Measurements from ENCODE around the gene ADAM8. TPM values are rescaled to one million over a fixed set of nuclear protein-coding genes. Genes with fewer than 3 reads are reported as not detected.
A peak's percentile ranks its signal among the peaks of the same experiment; 100 is the strongest.

The ADAM8 gene
- total and polyA plus RNA-seq, 2 donors (not counting 1 experiment from before 2014, with no cell fraction given), result 116 to 196 TPM

GRCh38 chr10:133281084-133281483 is 4.4 kb upstream of the ADAM8 start:
- POLR2A ChIA-PET, result interaction anchor here (0.6 to 1.1 kb wide), 2 partner anchors 17 to 20 kb away, joined by 3 read pairs; no protein-coding TSS in a partner anchor
- 98% methylated on average over 12 of the region's 15 CpGs for WGBS (ENCODE audit: insufficient coverage)
- Mint-ChIP-seq H3K27ac (no peak overlapping the region), H3K4me1 (peaks cover 29% of the 10 kb centered on the region), H3K4me3 (no peak overlapping the region), H3K9me3 (ENCODE audit: insufficient read depth) (no peaks in the 10 kb centered on the region), H3K27me3 (no peaks in the 10 kb centered on the region)
- Histone ChIP-seq H3K4me2 (replicated peaks; ENCODE audit: low read depth, low read length, poor library complexity, severe bottlenecking) (no peak overlapping the region), H3K36me3 (replicated peaks in 1 of 2; ENCODE audit: control extremely low read depth in 1 of 2, control insufficient read depth in 1 of 2, extremely low read depth in 1 of 2, insufficient read depth in 2 of 2, low read length in 1 of 2) (peaks cover 0 to 46% of the 10 kb centered on the region in 2 experiments), H3K9ac (ENCODE audit: low read length) (no peak overlapping the region), H2AFZ (ENCODE audit: insufficient read depth, low read depth, low read length, poor library complexity, severe bottlenecking) (no peak overlapping the region), H3K27ac (ENCODE audit: low read length in 2 of 2) (no peak overlapping the region), H4K20me1 (ENCODE audit: control insufficient read depth, insufficient read depth, low read length, poor library complexity, severe bottlenecking) (peaks cover 7% of the 10 kb centered on the region), H3K79me2 (ENCODE audit: control insufficient read depth, insufficient read depth, low read length) (peaks cover 3% of the 10 kb centered on the region), H3K9me3 (ENCODE audit: control extremely low read depth in 1 of 3, control insufficient read depth in 2 of 3, insufficient read depth in 1 of 3, low read length in 2 of 3) (no peaks in the 10 kb centered on the region), H3K4me1 (ENCODE audit: control insufficient read depth in 2 of 2, insufficient read depth in 2 of 2, low read length in 2 of 2) (peaks cover 33 to 42% of the 10 kb centered on the region in 2 donors), H3K27me3 (replicated peaks in 1 of 4; ENCODE audit: control extremely low read depth in 1 of 4, control insufficient read depth in 3 of 4, insufficient read depth in 4 of 4, low read length in 3 of 4) (no peaks in the 10 kb centered on the region), H3K4me3 (ENCODE audit: control extremely low read depth in 1 of 5, extremely low read depth in 1 of 5, insufficient read depth in 1 of 5, low read depth in 2 of 5, low read length in 4 of 5) (no peak overlapping the region)
- TF ChIP-seq, protein P1, sequence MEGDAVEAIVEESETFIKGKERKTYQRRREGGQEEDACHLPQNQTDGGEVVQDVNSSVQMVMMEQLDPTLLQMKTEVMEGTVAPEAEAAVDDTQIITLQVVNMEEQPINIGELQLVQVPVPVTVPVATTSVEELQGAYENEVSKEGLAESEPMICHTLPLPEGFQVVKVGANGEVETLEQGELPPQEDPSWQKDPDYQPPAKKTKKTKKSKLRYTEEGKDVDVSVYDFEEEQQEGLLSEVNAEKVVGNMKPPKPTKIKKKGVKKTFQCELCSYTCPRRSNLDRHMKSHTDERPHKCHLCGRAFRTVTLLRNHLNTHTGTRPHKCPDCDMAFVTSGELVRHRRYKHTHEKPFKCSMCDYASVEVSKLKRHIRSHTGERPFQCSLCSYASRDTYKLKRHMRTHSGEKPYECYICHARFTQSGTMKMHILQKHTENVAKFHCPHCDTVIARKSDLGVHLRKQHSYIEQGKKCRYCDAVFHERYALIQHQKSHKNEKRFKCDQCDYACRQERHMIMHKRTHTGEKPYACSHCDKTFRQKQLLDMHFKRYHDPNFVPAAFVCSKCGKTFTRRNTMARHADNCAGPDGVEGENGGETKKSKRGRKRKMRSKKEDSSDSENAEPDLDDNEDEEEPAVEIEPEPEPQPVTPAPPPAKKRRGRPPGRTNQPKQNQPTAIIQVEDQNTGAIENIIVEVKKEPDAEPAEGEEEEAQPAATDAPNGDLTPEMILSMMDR (IDR thresholded peaks at IDR 0.05), result no peak
- no peak for TF ChIP-seq EZH2 (IDR thresholded peaks at IDR 0.05; ENCODE audit: borderline replicate concordance, insufficient read depth, low read depth, low read length, poor library complexity, severe bottlenecking)
- CTCF ChIA-PET, result interaction anchor here (1.1 to 3.7 kb wide), 3 partner anchors 26 to 48 kb away, joined by 5 to 21 read pairs (median 7); no protein-coding TSS in a partner anchor
- DNase-seq (no peak), ATAC-seq (ENCODE audit: low read depth) (no peak)
- intact Hi-C loops (cut with micrococcal nuclease), result no loop called here

DNA sequence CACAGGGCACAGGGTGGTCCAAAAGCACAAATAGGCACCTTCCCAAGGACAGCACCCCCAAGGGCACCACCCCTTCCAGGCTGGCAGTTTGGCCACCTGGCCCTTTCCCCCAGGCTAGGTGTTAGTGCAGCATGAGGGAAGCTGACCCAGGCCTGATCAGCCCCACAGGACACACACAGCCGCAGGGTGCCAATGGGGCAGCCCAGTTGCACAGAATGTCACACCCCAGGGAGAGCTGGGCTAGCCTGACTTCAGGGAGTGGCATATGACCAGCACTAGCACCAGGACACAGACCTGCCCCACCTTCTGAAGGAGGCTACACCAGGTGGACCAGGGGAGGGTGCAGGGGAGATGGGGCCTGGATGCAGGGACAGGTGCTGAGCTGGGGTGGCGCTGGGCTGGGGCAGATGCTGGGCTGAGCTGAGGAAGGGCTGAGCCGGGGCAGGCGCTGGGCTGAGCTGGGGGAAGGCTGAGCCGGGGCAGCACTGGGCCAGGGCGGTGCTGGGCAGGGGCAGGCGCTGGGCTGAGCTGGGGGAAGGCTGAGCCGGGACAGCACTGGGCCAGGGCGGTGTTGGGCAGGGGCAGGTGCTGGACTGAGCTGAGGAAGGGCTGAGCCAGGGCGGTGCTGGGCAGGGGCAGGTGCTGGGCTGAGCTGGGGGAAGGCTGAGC is 3.9 kb upstream of the ADAM8 start:
- WGBS (ENCODE audit: insufficient coverage), result 95% methylated on average over 10 of the region's 10 CpGs
- POLR2A ChIA-PET, result interaction anchor here (0.6 to 1.3 kb wide), 3 partner anchors 17 to 20 kb away, joined by 3 read pairs; no protein-coding TSS in a partner anchor
- H3K27me3 ChIP-seq (replicated peaks in 1 of 4; ENCODE audit: control extremely low read depth in 1 of 4, control insufficient read depth in 3 of 4, insufficient read depth in 4 of 4, low read length in 3 of 4), result no peaks in the 10 kb centered on the region
- ATAC-seq (ENCODE audit: low read depth) (no peak), DNase-seq (no peak)
- H3K36me3 ChIP-seq (replicated peaks in 1 of 2; ENCODE audit: control extremely low read depth in 1 of 2, control insufficient read depth in 1 of 2, extremely low read depth in 1 of 2, insufficient read depth in 2 of 2, low read length in 1 of 2), result peaks cover 0 to 40% of the 10 kb centered on the region in 2 experiments
- H3K9me3 ChIP-seq (ENCODE audit: control extremely low read depth in 1 of 3, control insufficient read depth in 2 of 3, insufficient read depth in 1 of 3, low read length in 2 of 3), result no peaks in the 10 kb centered on the region
- no peak overlapping the region for H2AFZ ChIP-seq (ENCODE audit: insufficient read depth, low read depth, low read length, poor library complexity, severe bottlenecking)
- peak overlapping the region; percentile 56 for H3K27ac Mint-ChIP-seq
- intact Hi-C loops (cut with micrococcal nuclease), result no loop called here
- no peaks in the 10 kb centered on the region for H3K9me3 Mint-ChIP-seq (ENCODE audit: insufficient read depth)
- H4K20me1 ChIP-seq (ENCODE audit: control insufficient read depth, insufficient read depth, low read length, poor library complexity, severe bottlenecking), result peaks cover 7% of the 10 kb centered on the region
- peaks cover 8% of the 10 kb centered on the region for H3K79me2 ChIP-seq (ENCODE audit: control insufficient read depth, insufficient read depth, low read length)
- H3K4me1 ChIP-seq (ENCODE audit: control insufficient read depth in 2 of 2, insufficient read depth in 2 of 2, low read length in 2 of 2), result peaks cover 37 to 47% of the 10 kb centered on the region in 2 donors
- CTCF ChIA-PET, result interaction anchor here (1.4 to 3.7 kb wide), 2 partner anchors 27 to 49 kb away, joined by 7 to 21 read pairs; no protein-coding TSS in a partner anchor
- H3K9ac ChIP-seq (ENCODE audit: low read length), result no peak overlapping the region
- no peak overlapping the region for H3K4me2 ChIP-seq (replicated peaks; ENCODE audit: low read depth, low read length, poor library complexity, severe bottlenecking)
- no peak overlapping the region for H3K4me3 ChIP-seq (ENCODE audit: control extremely low read depth in 1 of 5, extremely low read depth in 1 of 5, insufficient read depth in 1 of 5, low read depth in 2 of 5, low read length in 4 of 5)
- H3K4me1 Mint-ChIP-seq, result peaks cover 32% of the 10 kb centered on the region
- H3K27me3 Mint-ChIP-seq, result no peaks in the 10 kb centered on the region
- H3K4me3 Mint-ChIP-seq, result no peak overlapping the region
- no peak overlapping the region for H3K27ac ChIP-seq (ENCODE audit: low read length in 2 of 2)
- TF ChIP-seq, protein P1 (IDR thresholded peaks at IDR 0.05), result no peak
- no peak for TF ChIP-seq EZH2 (IDR thresholded peaks at IDR 0.05; ENCODE audit: borderline replicate concordance, insufficient read depth, low read depth, low read length, poor library complexity, severe bottlenecking)
